Ureter (tissue), 1 donor: Measurements from ENCODE around the gene CREB3L1. TPM values are rescaled to one million over a fixed set of nuclear protein-coding genes. Genes with fewer than 3 reads are reported as not detected.
"Not testable (repeated sequence)": the region's sequence is repeated elsewhere in the genome, so short reads cannot be mapped to it uniquely, and the experiment has no call there.

Experiments
- DNase-seq: peaks from one replicate; pipeline ENCODE4 v3.0.0-alpha.2; 2020; ENCODE audit warnings: low spot score
- total RNA-seq: library from RNA; stranded (reverse); gene quantifications from one replicate; pipeline ENCODE4 v1.2.4, GENCODE V29; 2023
- donor health status: DM: yes; HTN: yes; CAD: no.

The CREB3L1 gene
- total RNA-seq, 1 donor from 2014 or later, result 39.6 TPM

GRCh38 chr11:46248289-46249102, 29.0 kb upstream of the CREB3L1 start:
- no peak for DNase-seq

GRCh38 chr11:46249103-46249937, 28.1 kb upstream of the CREB3L1 start:
- no peak for DNase-seq

GRCh38 chr11:46249938-46250744, 27.3 kb upstream of the CREB3L1 start:
- DNase-seq, result no peak

- no peak for DNase-seq
These were observed 26.8 kb upstream of the CREB3L1 start for GRCh38 chr11:46250745-46251052.

GRCh38 chr11:46251954-46252353, 25.5 kb upstream of the CREB3L1 start:
- no peak for DNase-seq

- no peak for DNase-seq
These were observed 25.0 kb upstream of the CREB3L1 start for GRCh38 chr11:46252373-46252914.

GRCh38 chr11:46253258-46254132, 24.0 kb upstream of the CREB3L1 start:
- no peak for DNase-seq

- no peak for DNase-seq
These were observed 23.4 kb upstream of the CREB3L1 start for GRCh38 chr11:46254133-46254491.

- DNase-seq, result no peak
These were observed 20.9 kb upstream of the CREB3L1 start for GRCh38 chr11:46256540-46257001.

- DNase-seq, result not testable (repeated sequence)
These were observed 18.1 kb upstream of the CREB3L1 start for GRCh38 chr11:46259347-46259746.

GRCh38 chr11:46259971-46260560, 17.4 kb upstream of the CREB3L1 start:
- DNase-seq, result no peak

GRCh38 chr11:46263120-46263519, 14.3 kb upstream of the CREB3L1 start:
- no peak for DNase-seq

GRCh38 chr11:46264030-46264429, 13.4 kb upstream of the CREB3L1 start:
- no peak for DNase-seq

GRCh38 chr11:46264976-46265375, 12.5 kb upstream of the CREB3L1 start:
- DNase-seq, result no peak

GRCh38 chr11:46265764-46266163, 11.7 kb upstream of the CREB3L1 start:
- DNase-seq, result no peak

- no peak for DNase-seq
These were observed 9.5 kb upstream of the CREB3L1 start for GRCh38 chr11:46267930-46268329.

GRCh38 chr11:46270684-46271083, 6.8 kb upstream of the CREB3L1 start:
- DNase-seq, result no peak

GRCh38 chr11:46271407-46271806, 6.1 kb upstream of the CREB3L1 start:
- no peak for DNase-seq

- no peak for DNase-seq
These were observed 5.3 kb upstream of the CREB3L1 start for GRCh38 chr11:46271875-46272815.
